SK-N-SH (cell line): Measurements from ENCODE around the gene AFAP1L2. TPM values are rescaled to one million over a fixed set of nuclear protein-coding genes. Genes with fewer than 3 reads are reported as not detected.

Experiments used
- CTCF ChIA-PET: fragments of 300-600, 350-600 bp; formaldehyde crosslinking; extraction: SDS; loops from one replicate; lab custom pipeline; 2021; lab: Yijun Ruan, JAX
- POLR2A ChIA-PET: fragments of 350-600 bp; sonication (Branson Sonifier 250); formaldehyde crosslinking; extraction: SDS; loops from one replicate; lab custom pipeline; 2020; ENCODE audit warnings: antibody characterized with exemption, inconsistent platforms; lab: Yijun Ruan, JAX
- DNase-seq: peaks from one replicate; pipeline ENCODE4 v3.0.0; 2012
- H2AFZ ChIP-seq: fragments of 200-600 bp; sonication (generic); 2 replicates; pipeline ENCODE4 v1.8.1; 2016; ENCODE audit warnings: antibody characterized with exemption, mild to moderate bottlenecking, low read depth
- H3F3A ChIP-seq: fragments of 200-600 bp; sonication (generic); replicated peaks from 2 replicates; pipeline ENCODE3; 2016; ENCODE audit warnings: antibody characterized with exemption, mild to moderate bottlenecking; ENCODE audit not compliant: insufficient read depth
- H3K27ac ChIP-seq, 2 experiments: fragments of 200-500 bp in 1 of 2; fragments of 200-600 bp in 1 of 2; sonication (Bioruptor generic) in 1 of 2; sonication (generic), shearing (Covaris generic) in 1 of 2; 2 replicates each; pipeline versions ENCODE4 v1.5.1 to v1.6.1; 2014 to 2016; ENCODE audit warnings: low read depth in 2 of 2, inconsistent platforms in 1 of 2, low read length in 1 of 2, mild to moderate bottlenecking in 1 of 2, mixed read lengths in 1 of 2
- H3K27me3 ChIP-seq: fragments of 200-600 bp; sonication (generic), shearing (Covaris generic); 2 replicates; pipeline ENCODE4 v1.6.1; 2016; ENCODE audit warnings: mixed run types; ENCODE audit not compliant: insufficient read depth
- H3K36me3 ChIP-seq, 2 experiments: fragments of 200-500 bp in 1 of 2; fragments of 200-600 bp in 1 of 2; sonication (Bioruptor generic) in 1 of 2; sonication (generic) in 1 of 2; replicated peaks in 1 of 2; 2 replicates each; pipeline versions ENCODE3 to v1.5.1; 2014 to 2016; ENCODE audit warnings: low read length in 1 of 2, mild to moderate bottlenecking in 1 of 2; ENCODE audit not compliant: insufficient read depth in 2 of 2, control insufficient read depth in 1 of 2
- H3K4me1 ChIP-seq, 2 experiments: fragments of 200-500 bp in 1 of 2; fragments of 200-600 bp in 1 of 2; sonication (Bioruptor generic) in 1 of 2; sonication (generic), shearing (Covaris generic) in 1 of 2; 2 replicates each; pipeline versions ENCODE4 v1.5.1 to v1.6.1; 2014 to 2016; ENCODE audit warnings: low read depth in 1 of 2, low read length in 1 of 2, mixed run types in 1 of 2; ENCODE audit not compliant: insufficient read depth in 2 of 2, control insufficient read depth in 1 of 2
- H3K4me2 ChIP-seq: fragments of 200-600 bp; sonication (generic), shearing (Covaris generic); 2 replicates; pipeline ENCODE4 v1.6.1; 2017; ENCODE audit warnings: mixed run types
- H3K4me3 ChIP-seq, 2 experiments: fragments of 200-500 bp in 1 of 2; fragments of 200-600 bp in 1 of 2; sonication (Bioruptor generic) in 1 of 2; sonication (generic), shearing (Covaris generic) in 1 of 2; 2 replicates each; pipeline versions ENCODE4 v1.5.1 to v1.8.1; 2014 to 2016; ENCODE audit warnings: low read depth in 2 of 2, inconsistent platforms in 1 of 2, low read length in 1 of 2, mild to moderate bottlenecking in 1 of 2, mixed read lengths in 1 of 2, moderate library complexity in 1 of 2
- H3K79me2 ChIP-seq: fragments of 200-600 bp; sonication (generic); 2 replicates; pipeline ENCODE4 v1.8.1; 2017; ENCODE audit warnings: mild to moderate bottlenecking; ENCODE audit not compliant: insufficient read depth
- H3K9ac ChIP-seq: fragments of 200-600 bp; sonication (generic); 2 replicates; pipeline ENCODE4 v1.6.1; 2017; ENCODE audit warnings: mixed run types
- H3K9me2 ChIP-seq: fragments of 200-600 bp; sonication (generic); 2 replicates; pipeline ENCODE4 v1.6.1; 2017; ENCODE audit warnings: mixed run types
- H3K9me3 ChIP-seq: fragments of 200-600 bp; sonication (generic); 2 replicates; pipeline ENCODE4 v1.6.1; 2017; ENCODE audit warnings: mixed run types, mild to moderate bottlenecking, moderate library complexity
- H4K20me1 ChIP-seq: fragments of 200-600 bp; sonication (generic); 2 replicates; pipeline ENCODE4 v1.6.1; 2017; ENCODE audit warnings: mild to moderate bottlenecking, mixed run types; ENCODE audit not compliant: insufficient read depth
- CHD2 ChIP-seq: fragments of 150-350 bp; IDR thresholded peaks from 2 replicates; pipeline ENCODE4 v1.6.1; 2018; ENCODE audit warnings: low read length; ENCODE audit not compliant: partially characterized antibody
- JUND ChIP-seq: IDR thresholded peaks from 2 replicates; pipeline ENCODE4 v1.4.0; 2012
- NRF1 ChIP-seq: IDR thresholded peaks from 2 replicates; pipeline ENCODE4 v1.6.1; 2012; ENCODE audit warnings: low read depth, mild to moderate bottlenecking, low read length
- RXRA ChIP-seq: IDR thresholded peaks from 2 replicates; pipeline ENCODE4 v1.4.0; 2012; ENCODE audit warnings: low read depth, mild to moderate bottlenecking, borderline replicate concordance
- SIN3A ChIP-seq: IDR thresholded peaks from 2 replicates; pipeline ENCODE4 v1.6.1; 2012; ENCODE audit warnings: low read depth, mild to moderate bottlenecking, low read length, moderate library complexity, borderline replicate concordance
- TCF12 ChIP-seq: IDR thresholded peaks from 2 replicates; pipeline ENCODE4 v1.4.0; 2012
- TEAD4 ChIP-seq: IDR thresholded peaks from 2 replicates; pipeline ENCODE4 v1.4.0; 2012; ENCODE audit warnings: mild to moderate bottlenecking, borderline replicate concordance; ENCODE audit not compliant: insufficient read depth
- WGBS: methylation state at CpG from one replicate; pipeline ENCODE4 v1.1.6; 2017; ENCODE audit warnings: low lambda C conversion rate; 5-methylcytosine and 5-hydroxymethylcytosine counted together
- polyA plus RNA-seq, 3 experiments: library from polyadenylated mRNA; depleted of rRNA; stranded (reverse); fragments of >200 nt; gene quantifications; 2 replicates each; pipeline ENCODE4 v1.2.3, GENCODE V29; 2012
- TF ChIP-seq, protein P1 (sequence below): fragments of 150-350 bp; IDR thresholded peaks from 2 replicates; pipeline ENCODE4 v1.6.1; 2017; ENCODE audit warnings: antibody characterized with exemption, low read length, low read depth, borderline replicate concordance
- TF ChIP-seq, protein P2 (sequence below): IDR thresholded peaks from 2 replicates; pipeline ENCODE4; 2012
- TF ChIP-seq, protein P3 (sequence below): IDR thresholded peaks from 2 replicates; pipeline ENCODE4 v1.4.0; 2012; ENCODE audit warnings: low read depth
- TF ChIP-seq, protein P4 (sequence below): fragments of 150-350 bp; IDR thresholded peaks from 2 replicates; pipeline ENCODE4 v1.6.1; 2016; ENCODE audit warnings: mild to moderate bottlenecking, low read depth, low read length

The AFAP1L2 gene
- polyA plus RNA-seq, 1 of the 3 experiments (the other 2 are of a cell fraction) = 0.54 TPM

DNA sequence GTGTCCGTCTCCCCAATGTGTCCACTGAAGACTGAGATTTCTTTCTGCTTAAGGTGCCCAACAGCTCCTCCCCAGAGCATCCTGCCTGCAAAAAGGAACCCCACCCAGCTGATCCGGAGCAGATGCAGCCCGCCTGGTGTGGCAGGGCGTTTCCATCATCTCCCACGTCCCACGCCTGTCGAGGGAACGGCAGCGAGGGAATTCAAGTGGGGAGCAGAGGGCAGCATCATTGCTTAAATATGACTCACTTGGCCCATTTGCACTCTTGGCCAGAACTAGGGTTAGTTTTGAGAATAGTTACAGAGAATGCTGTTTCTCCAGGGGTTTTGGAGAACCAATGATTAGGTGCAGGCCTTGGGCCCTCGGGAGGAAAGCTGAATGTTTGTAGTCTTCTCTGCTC lies 144.5 kb downstream of the AFAP1L2 start:
- WGBS = 86% methylated on average over 10 of the region's 10 CpGs
- TF ChIP-seq, protein P1, sequence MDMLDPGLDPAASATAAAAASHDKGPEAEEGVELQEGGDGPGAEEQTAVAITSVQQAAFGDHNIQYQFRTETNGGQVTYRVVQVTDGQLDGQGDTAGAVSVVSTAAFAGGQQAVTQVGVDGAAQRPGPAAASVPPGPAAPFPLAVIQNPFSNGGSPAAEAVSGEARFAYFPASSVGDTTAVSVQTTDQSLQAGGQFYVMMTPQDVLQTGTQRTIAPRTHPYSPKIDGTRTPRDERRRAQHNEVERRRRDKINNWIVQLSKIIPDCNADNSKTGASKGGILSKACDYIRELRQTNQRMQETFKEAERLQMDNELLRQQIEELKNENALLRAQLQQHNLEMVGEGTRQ = no peak
- TF ChIP-seq JUND = no peak
- TF ChIP-seq, all 33 proteins: peak for 0
- Histone ChIP-seq H3K27ac (no peak overlapping the region), H4K20me1 (no peaks in the 10 kb centered on the region), H3K9ac (no peak overlapping the region), H3K27me3 (no peaks in the 10 kb centered on the region), H3K79me2 (no peaks in the 10 kb centered on the region), H3K9me2 (no peaks in the 10 kb centered on the region), H3K4me1 (no peaks in the 10 kb centered on the region), H3F3A (no peaks in the 10 kb centered on the region), H3K36me3 (no peaks in the 10 kb centered on the region), H3K9me3 (no peaks in the 10 kb centered on the region), H3K4me3 (no peak overlapping the region), H2AFZ (no peak overlapping the region), H3K4me2 (no peak overlapping the region)
- ChIA-PET CTCF (no interaction called here), POLR2A (no interaction called here)
- no peak for DNase-seq

DNA sequence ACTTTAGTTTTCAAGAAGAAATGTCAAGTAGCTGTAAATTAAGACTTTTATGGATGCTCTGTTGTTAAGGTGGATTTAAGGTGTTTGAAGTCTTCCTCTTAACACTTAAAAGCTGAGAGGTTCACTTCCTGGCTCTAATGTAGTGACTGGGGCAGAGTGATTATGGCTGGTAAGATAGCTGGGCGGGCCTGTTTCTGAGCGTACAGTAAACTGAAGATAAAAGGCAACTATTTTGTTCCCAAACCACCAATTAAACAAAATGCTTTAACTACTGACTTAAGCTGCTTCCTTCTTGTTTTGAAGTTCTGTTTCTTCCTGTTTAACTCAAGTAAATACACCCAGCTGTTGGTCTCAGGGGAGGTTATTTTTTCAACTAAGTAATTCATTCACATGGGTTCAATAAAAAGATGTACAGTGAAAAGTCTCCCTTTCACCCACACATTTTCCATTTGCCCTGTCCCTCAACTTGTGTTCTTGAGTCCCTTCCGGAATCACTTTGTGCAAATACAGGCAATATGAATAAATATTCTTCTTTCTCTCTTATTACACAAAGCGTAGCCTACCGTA lies 145.9 kb downstream of the AFAP1L2 start:
- H3K4me3 ChIP-seq = no peak overlapping the region
- no peak overlapping the region for H3K4me2 ChIP-seq
- no peak overlapping the region for H2AFZ ChIP-seq
- WGBS = 84% methylated on average over 5 of the region's 5 CpGs
- H3K27me3 ChIP-seq = no peaks in the 10 kb centered on the region
- H4K20me1 ChIP-seq = no peaks in the 10 kb centered on the region
- ChIA-PET CTCF (no interaction called here), POLR2A (no interaction called here)
- no peaks in the 10 kb centered on the region for H3K9me2 ChIP-seq
- H3K4me1 ChIP-seq = no peaks in the 10 kb centered on the region
- DNase-seq = no peak
- H3K79me2 ChIP-seq = no peaks in the 10 kb centered on the region
- H3K27ac ChIP-seq = no peak overlapping the region
- H3K9ac ChIP-seq = no peak overlapping the region
- no peaks in the 10 kb centered on the region for H3F3A ChIP-seq
- no peaks in the 10 kb centered on the region for H3K9me3 ChIP-seq
- TF ChIP-seq TEAD4 (no peak), NRF1 (no peak), SIN3A (no peak), JUND (no peak), TCF12 (no peak), RXRA (no peak), CHD2 (no peak)
- TF ChIP-seq, protein P2, sequence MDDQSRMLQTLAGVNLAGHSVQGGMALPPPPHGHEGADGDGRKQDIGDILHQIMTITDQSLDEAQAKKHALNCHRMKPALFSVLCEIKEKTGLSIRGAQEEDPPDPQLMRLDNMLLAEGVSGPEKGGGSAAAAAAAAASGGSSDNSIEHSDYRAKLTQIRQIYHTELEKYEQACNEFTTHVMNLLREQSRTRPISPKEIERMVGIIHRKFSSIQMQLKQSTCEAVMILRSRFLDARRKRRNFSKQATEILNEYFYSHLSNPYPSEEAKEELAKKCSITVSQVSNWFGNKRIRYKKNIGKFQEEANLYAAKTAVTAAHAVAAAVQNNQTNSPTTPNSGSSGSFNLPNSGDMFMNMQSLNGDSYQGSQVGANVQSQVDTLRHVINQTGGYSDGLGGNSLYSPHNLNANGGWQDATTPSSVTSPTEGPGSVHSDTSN = no peak
- TF ChIP-seq, protein P3, sequence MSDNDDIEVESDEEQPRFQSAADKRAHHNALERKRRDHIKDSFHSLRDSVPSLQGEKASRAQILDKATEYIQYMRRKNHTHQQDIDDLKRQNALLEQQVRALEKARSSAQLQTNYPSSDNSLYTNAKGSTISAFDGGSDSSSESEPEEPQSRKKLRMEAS = no peak
- TF ChIP-seq, protein P4, sequence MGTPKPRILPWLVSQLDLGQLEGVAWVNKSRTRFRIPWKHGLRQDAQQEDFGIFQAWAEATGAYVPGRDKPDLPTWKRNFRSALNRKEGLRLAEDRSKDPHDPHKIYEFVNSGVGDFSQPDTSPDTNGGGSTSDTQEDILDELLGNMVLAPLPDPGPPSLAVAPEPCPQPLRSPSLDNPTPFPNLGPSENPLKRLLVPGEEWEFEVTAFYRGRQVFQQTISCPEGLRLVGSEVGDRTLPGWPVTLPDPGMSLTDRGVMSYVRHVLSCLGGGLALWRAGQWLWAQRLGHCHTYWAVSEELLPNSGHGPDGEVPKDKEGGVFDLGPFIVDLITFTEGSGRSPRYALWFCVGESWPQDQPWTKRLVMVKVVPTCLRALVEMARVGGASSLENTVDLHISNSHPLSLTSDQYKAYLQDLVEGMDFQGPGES = no peak
- TF ChIP-seq, protein P1 = no peak
- H3K36me3 ChIP-seq = no peaks in the 10 kb centered on the region
